ENCODE results near the gene SPOP.
A peak's percentile ranks its signal among the peaks of the same experiment; 100 is the strongest.
"Not testable (repeated sequence)": the region's sequence is repeated elsewhere in the genome, so short reads cannot be mapped to it uniquely, and the experiment has no call there.

SPOP gene

DNA sequence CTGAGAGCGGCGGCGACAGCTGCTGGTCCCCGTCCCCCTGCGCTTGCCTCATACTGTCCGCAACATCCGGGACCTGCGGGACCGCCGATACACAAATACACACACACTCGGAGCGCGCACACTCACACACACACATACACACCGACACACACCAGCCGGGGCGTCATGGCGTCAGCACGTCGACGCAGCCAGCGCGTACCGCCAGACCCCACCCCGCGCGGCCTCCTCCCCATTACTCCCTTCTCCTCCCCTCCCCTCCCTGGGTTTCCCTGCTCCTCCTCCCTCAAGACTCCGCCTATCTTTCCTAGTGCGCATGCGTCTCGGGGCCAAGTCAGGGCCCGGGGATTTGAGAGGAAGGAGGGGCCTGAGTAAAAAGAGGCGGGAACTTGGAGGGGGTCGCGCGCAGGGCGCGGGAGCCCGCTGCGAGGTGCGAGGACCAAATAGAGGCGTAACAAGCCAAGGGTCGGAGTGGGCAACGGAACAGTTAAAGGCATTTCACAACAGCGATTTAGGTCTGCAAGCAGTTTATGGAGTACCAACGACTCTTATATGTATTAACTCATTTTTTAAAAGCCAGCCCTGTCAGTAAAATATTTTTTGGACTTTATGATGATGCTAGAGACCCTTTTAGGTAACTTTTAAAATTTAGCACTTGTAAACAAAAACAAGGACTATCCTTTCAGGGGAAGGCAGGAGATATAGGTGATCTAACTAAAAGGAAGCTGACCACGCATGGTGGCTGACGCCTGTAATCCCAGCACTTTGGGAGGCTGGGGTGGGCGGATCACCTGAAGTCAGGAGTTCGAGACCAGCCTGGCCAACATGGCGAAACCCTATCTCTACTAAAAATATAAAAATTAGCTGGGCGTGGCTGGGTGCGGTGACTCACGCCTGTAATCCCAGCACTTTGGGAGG, at the start of gene SPOP:
Gene SPOP (minus strand): TSS at position 165 of the 915 bp plus-strand sequence. CDS start 55,287 bp downstream, outside the sequence.
- peak; percentile 98 for DNase-seq (ENCODE audit: low read depth, low spot score)

DNA sequence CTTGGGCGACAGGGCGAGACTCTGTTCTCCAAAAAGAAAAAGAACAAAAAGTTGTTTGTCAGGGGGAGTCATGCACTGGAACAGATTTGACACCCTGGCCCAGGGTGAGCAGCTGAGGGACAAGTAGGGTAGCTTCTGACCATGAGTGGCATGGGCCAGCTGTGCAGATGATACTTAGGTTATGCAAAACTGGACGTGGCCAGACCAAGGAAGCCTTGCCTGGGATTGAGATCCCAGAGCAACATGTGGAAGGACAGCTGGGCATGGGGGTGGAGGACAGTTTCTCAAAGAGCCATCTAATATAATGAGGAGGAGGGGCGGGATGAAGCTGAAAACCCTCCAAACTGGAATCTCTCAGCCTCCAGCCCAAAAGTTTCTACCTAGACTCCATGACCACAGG, 49.5 kb upstream of the SPOP start:
- DNase-seq (ENCODE audit: low read depth, low spot score): no peak

DNA sequence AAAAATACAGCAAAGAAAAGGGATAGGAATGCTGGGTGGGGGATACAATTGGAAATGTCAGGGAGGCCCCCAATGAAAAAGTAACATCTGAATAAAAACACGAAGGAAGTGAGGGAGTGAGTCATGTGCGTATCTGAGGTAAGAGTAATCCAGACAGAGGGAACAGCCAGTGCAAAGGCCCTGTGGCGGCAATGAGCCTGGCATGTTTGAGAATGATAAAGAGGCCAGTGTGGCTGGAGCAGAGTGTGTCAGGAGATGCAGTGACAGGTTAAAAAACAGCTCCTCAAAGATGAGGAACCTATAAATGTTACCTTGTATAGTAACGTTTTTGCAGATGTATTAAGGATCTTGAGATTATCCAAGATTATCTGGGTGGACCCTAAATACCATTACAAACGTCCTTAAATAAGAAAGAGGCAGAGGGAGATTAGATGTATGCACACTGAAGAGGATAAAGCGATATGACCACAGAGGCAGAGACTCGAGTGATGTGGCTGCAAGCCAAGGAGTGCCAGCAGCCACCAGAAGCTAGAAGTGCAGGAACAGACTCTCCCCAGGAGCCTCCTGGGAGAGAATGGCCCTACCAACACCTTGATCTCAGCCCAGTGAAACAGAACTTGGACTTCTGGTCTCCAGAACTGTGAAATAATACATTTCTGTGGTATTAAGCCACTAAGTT, 47.7 kb upstream of the SPOP start:
- DNase-seq (ENCODE audit: low read depth, low spot score): no peak

DNA sequence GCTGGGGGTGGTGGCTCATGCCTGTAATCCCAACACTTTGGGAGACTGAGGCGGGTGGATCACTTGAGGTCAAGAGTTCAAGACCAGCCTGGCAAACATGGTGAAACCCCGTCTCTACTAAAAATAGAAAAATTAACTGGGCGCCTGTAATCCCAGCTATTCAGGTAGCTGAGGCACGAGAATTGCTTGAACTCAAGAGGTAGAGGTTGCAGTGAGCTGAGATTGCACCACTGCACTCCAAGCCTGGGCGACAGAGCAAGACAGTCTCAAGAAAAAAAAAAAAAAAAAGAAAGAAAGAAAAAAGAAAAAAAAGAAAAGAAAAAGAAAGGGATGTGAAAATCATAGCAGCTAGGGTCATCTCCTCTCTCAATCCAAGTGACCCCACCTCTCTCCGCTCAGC, 46.7 kb upstream of the SPOP start:
- not testable (repeated sequence) for DNase-seq (ENCODE audit: low read depth, low spot score)

DNA sequence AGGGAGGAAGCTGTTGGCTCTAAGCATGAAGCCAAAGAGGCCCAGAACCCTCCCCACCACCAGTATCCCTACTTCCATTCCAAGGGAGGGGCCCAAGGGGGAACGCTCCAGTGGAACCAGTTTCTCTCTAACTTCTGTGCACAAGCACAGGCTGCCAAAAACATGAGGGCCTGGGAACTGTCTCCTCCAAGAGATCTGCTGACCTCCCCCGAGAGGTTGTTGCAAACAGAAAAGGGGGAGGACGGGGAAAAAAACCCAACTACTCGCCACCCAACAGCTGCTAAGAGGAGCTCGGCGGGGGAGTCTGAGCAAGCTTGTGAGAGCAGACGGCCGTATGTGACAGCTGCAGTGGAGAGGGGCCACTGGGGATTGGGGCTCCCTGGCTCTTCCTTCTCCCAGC, 45.5 kb upstream of the SPOP start:
- DNase-seq (ENCODE audit: low read depth, low spot score): no peak

DNA sequence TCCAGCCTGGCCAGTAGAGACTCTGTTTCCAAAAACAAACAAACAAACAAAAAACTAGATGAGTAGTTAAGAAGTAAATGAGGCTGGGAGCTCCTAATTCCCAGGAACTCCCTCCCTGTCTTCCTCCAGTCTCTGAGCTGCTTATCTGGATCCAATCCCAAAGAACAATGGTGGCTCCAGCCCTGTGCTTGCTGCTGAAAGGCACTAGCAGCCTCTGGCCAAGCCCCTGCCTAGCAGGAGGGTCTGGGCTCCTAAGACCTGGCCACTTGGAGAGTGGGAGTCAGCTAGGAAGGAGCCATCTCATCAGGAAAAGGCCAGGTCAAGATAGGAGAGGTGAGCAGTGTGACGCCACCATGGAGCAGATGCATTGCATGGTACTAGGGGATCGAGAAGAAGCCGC, 44.2 kb upstream of the SPOP start:
- no peak for DNase-seq (ENCODE audit: low read depth, low spot score)

DNA sequence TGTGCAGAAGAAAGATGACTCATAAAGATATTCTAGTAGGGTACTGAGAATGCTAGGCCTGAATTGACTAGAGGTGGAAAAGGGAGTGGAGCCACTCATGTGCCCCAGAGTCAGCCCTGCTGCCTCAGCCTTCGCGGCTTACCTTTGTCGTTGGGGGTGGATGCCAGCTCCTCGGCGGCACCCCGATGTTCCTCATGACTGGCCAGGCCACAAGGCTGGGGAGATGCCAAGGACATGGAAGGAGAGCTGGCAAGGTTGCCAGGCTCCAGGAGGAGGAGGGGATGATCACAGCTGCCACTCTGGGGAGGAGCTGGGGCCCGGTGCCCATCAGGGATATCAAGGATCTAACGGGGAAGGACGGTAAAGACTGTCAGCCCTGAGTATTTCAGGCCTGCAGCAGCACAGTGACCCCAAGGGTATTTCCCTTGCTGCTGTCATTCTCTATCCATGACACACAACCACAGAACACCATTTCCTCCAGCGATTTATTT, 39.5 kb upstream of the SPOP start:
- no peak for DNase-seq (ENCODE audit: low read depth, low spot score)

DNA sequence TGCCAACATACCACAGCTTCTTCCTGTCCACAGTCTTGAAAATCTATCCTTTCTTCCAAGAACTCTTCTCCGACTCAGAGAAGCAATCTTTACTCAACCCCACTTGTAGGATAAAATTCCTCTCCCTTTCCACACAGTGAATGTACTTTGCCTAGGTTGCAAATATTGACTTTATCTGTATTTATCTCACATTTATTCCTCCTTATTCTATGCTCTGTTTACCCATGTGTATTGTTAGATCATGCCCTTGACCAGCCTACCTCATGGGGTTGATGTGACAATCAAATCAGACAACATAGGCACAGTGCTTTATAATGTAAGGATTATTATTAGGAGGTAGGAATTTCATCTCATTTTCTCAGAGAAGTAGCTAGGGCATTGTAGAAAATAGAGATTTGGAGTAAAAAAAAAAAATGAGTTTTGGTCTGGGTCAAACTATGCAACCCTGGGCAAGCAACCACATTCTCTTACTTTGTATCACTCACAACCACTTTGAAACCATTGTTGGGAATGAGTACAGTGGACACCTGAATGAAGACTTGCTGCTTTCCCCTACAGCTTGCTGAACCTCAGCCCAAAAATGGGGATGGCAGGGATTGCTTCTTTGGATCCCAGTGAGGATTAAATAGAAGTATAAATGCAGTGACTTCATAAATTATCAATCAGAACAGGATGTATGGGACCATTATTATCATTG, 38.9 kb upstream of the SPOP start:
- no peak for DNase-seq (ENCODE audit: low read depth, low spot score)

DNA sequence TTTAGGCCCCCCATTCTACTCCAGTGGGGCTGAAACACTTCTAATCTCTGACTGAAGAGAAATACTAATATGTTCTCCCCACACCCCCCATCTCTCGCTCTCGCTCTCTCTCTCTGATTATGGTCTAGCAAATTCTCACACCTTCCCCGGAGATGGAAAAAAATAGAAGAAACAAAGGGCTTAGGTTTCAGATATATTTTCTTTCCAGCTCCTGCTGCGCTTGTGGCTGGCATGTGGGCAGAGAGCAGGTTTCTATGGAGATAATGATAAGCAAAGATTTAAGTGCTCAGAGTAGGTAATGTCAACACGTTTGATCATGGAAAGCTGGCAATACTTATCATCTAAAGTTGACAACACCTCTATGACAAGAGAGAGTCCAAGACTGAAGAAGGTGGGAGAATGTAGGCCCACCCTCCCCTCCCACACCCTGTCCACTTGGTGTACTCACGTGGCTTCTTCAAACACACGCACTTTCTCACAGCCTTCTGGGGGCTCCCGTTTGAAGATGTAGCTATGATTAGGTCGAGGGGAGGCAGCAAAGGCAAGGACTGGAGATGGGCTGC, 37.9 kb upstream of the SPOP start:
- DNase-seq (ENCODE audit: low read depth, low spot score): no peak

DNA sequence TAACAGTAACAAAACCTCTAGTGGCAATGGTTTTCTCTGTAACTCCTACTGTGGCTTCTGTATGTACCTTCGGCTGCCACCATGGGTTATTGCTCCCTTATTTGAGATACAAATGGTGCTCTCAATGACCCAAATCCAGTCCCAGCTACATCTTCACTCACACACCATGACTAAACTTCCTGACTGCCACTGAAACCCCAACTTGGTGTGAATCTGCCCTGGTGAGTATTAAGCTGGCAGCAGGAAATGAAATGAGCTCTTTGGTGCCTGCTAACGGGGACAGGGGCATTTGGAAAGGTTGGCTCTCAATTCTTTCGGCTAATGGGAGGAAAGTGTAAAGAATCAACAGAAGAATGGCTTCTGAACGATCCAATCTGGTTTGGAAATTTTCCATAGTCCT, 37.3 kb upstream of the SPOP start:
- no peak for DNase-seq (ENCODE audit: low read depth, low spot score)

DNA sequence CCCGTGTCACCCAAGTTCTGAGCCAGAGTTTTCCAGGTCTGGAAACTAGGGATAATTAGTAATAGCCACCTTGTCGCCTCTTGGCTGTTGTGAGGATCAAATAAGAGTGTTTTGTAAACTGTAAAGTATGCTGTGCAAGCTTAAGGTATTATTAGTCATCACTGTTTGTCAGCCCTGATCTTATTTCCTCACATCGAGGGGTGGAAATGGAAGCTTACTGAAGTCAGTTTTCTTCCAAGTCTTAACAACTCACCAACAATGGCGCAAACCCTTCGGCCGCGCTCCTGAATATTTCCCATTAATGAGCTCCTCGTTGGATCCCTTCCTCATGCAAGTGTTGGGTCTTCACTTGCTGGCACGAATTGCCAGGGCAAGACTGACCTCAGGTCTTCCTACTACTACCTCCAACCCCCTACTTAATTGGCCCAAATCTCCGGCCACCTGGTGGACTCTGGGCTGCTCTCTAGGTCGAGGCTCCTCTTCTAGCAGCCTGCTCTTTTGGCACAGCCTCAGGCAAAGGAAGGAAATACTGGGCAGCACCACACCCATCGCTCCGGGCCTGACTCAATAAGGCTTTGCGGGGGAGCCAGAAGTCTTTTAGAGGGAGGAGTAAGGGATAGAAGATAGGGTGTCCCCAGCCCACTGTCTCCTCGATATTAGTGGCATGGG, 30.8 kb upstream of the SPOP start:
- DNase-seq (ENCODE audit: low read depth, low spot score): no peak

DNA sequence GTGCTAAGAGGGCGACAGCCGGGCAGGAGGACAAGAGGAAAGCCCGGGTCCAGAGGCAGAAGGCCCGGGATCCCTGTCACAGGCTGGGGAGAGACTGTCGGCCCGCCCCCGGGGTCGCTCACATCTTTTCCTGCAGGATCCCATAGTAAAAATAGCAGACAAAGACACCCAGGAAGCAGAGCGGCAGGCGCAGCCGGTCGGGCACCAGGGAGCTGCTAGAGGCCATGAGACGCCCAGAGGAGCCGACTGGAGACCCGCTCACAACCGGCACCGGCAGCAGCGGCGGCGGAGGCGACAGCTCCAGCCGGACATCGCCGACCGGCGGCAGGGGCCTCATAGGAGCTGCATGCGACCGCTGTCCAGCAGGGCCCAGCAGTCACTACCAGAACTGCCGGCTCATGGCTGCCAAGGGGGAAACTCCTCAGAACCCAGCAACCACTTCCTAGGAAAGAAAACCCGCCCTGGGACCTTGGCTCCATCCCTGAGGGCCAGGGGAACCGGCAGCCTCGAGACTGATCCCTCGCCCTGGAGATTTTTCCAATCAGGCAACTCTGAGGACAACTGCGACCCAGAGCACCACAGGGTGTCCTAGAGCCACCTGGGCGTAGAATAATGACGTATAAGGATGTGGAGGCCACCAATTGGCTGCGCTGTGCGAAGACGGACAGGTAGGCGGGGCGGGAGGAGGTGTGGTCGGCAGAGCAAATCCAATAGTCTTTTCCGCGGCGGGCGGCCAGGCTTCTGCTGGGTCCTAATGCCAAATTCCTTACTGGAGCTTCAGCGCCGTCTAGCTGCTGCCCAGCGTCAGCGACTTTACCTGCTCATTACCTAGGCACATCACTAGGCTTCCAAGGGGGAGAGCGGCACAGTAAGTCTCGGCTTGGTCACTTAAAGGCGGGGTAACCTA, 30.0 kb upstream of the SPOP start, which contains the start of gene SLC35B1:
Gene SLC35B1 (minus strand): TSS at position 357 of the 907 bp plus-strand sequence. CDS start 131 bp downstream, at position 226.
- DNase-seq (ENCODE audit: low read depth, low spot score): peak; percentile 94

DNA sequence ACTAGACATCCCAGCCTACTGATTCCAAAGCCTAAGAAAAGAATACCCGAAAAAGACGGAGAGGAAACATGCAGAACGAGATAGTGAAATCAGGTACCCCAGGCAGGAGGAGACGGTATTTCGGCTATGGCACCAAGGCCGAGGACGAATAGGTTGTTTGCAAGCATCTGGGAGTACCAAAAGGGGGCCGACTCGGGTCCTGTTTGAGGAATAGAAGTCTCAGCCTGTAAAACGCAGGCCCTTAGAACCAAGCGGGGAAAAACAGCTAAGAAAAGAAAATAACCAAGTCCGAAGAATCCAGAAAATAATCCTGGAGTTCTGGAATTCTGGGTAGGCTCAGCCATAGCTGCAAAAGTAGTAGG, 29.3 kb upstream of the SPOP start:
- DNase-seq (ENCODE audit: low read depth, low spot score): no peak

DNA sequence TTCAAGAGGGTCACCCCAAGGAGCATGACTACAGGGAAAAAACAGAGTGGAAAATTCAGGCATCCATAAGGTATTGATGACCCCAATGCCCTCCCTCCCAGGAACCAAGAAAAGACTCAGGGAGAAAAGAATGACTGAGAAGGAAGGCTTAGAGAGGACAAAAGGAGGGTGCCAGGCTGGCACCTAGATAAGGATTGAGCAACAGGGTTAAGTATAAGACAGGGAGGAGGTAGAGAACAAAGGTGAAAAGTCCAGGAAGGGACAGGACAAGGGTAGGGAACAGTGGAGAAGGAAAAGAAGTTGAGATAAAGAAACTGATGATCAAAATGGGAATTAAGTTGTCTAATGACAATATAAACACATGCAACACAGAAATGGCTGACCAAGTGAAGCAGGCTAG, 27.4 kb upstream of the SPOP start:
- no peak for DNase-seq (ENCODE audit: low read depth, low spot score)

DNA sequence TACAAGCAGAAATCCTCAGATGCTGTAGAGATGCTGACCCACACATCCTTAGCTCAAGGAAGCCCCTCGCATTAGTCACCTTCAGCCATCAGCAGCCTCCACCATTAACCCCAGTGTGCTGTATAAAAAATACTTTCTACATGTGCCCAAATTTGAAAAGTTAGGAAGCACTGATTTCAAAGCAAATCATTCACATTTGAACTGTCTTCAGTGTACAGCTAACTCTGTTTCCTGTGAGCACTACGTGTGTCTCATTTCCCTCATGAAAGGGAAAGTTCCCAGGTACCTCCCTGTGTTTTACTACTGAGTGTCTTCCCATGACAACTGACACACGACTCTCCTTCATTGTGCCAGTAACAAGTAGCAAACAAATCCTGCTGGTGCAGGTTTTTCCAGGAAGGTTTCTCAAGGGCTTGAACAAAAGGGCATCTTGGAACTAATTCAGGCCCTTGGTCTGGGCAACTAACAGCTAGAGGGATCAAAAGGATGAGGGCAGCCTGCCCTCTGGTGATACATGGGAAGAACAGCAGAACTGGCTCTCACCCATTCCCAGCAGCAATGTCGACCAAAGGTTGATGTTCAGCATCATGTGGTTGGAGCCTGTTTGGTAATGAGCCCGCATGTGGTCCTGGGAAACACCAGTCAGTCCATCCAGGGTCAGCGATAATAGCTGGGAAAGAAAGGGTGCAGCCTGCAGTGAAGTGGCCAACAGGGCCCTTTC, 25.8 kb upstream of the SPOP start:
- no peak for DNase-seq (ENCODE audit: low read depth, low spot score)

DNA sequence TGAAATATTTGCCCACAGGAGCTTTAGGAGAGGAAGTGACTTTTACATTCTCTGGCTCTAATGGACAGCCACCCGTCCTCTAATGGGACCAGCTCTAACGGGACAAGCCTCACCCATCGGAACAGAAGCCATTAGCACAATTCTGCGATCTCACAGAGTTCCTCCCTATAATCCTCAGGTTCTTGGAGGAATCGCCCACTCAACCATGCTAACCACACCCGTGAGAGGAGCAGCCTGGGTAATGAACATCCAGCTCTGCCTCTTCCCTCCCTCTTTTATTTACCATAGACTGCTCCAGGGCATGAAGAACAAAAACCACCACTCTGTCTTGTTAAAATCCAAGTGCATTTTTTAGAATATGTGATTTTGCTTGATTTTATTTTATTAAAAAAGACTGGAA, 23.1 kb upstream of the SPOP start:
- no peak for DNase-seq (ENCODE audit: low read depth, low spot score)

DNA sequence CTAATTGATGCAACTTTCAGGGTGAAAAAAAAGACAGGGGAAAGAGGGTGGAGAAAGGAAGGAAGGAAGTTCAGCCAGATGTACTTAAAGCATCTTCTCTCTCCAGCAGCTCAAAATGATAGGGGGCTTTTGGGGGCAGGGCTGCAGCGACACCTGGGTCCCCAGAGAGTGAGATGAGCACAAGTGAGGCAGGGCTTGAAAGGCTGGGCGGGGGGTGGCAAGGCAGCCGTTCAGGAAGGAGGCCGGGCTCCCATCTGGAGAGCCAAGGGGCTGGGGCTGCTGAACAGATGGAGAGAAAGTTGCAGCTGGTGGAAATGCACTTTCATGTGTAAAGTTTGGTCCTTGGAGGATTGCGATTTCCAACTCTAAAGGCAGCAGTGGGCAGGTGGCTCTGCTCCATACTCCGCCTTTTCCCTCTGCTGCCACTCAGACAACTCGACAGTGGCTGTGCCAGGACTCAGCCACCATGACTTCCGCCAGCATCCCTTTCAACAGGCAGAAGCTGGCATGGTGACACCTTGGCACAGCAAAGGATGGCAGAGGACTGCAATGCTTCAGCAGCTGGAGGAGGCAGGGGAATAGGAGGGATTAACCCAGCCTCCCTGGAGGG, 22.2 kb upstream of the SPOP start:
- DNase-seq (ENCODE audit: low read depth, low spot score): no peak

DNA sequence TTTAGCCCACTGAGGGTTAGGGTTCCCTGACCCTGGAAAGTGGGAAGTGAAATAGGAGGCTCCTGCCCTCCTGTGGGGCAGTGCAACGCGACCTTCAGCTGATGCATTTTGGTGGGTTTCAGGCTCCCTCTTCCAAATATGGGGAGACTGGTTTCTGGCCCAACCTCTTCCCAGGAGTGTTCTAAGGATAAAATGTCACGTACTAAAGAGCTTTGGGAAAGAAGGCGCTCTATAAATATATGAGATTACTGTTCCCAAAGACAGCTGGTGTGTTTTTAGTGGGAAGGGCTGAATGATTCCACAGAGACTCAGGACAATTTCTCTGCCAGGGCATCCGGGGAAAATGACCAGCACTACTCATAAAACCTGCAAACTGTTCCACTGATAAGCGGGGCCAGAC, 20.1 kb upstream of the SPOP start:
- DNase-seq (ENCODE audit: low read depth, low spot score): no peak

DNA sequence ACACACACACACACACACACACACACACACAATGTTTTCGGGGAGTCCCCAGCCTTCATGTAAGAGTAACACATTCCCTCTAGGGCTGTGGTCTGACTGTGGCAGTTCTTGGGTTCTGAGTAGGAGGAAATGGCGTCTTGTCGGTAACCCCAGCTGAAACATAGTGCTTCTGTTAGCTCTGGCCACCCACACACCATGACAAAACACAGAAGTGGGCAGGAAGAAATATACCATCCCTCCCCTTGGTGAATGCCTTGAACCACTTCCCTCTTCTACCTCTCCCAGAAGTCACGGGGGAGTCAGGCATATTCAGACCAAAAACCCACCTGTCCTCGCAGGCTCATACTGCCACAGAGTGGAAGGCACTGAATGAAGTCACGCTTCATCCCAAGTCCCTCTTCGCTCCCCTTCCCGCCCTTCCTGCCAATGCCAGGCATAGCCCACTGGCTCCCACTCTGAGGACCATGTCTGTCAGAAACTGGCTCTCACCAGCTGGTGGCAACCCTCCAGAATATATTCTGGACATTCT, 18.4 kb upstream of the SPOP start:
- no peak for DNase-seq (ENCODE audit: low read depth, low spot score)
